Sigmoid colon (tissue), 4 donors: ENCODE results near the gene ASAP2.

Source experiments
- CTCF ChIP-seq, 4 experiments: fragments of 450-650 bp in 3 of 4; fragments of 200-600 bp in 1 of 4; IDR thresholded peaks; one replicate each; pipeline ENCODE4 v1.5.1; 2016 to 2019; ENCODE audit warnings: antibody characterized with exemption in 4 of 4, mild to moderate bottlenecking in 3 of 4, moderate library complexity in 2 of 4
- POLR2A ChIP-seq, 2 donors: fragments of 450-650 bp; IDR thresholded peaks; one replicate each; pipeline ENCODE4 v1.6.1; 2016; ENCODE audit warnings: antibody characterized with exemption in 2 of 2, mild to moderate bottlenecking in 2 of 2, moderate library complexity in 2 of 2
- POLR2AphosphoS5 ChIP-seq, 4 donors: sonication (generic); formaldehyde crosslinking; IDR thresholded peaks; one replicate each; pipeline ENCODE4 v1.6.1; 2017; ENCODE audit warnings: antibody characterized with exemption in 4 of 4

GRCh38 chr2:9271691-9272090 is 65.1 kb downstream of the ASAP2 start:
- TF ChIP-seq POLR2AphosphoS5 (IDR thresholded peaks at IDR 0.05) (no peak), CTCF (IDR thresholded peaks at IDR 0.05) (no peak), POLR2A (IDR thresholded peaks at IDR 0.05) (no peak)
